Left lung (tissue), 10 donors: ENCODE measurements around the gene HOXA6. TPM values are rescaled to one million over a fixed set of nuclear protein-coding genes. Genes with fewer than 3 reads are reported as not detected.
A peak's percentile ranks its signal among the peaks of the same experiment; 100 is the strongest.

Experiments
- ATAC-seq: fragments of 200-7000 bp; cut with Tn5 transposase; one replicate; pipeline ENCODE4 v1.9.1; 2020; ENCODE audit warnings: moderate library complexity
- DNase-seq, 4 donors: peaks; one replicate each; pipeline ENCODE4 v3.0.0-alpha.2; 2013 to 2020
- H3K27ac ChIP-seq, 2 donors: fragments of 200-600 bp; sonication (generic) in 1 of 2; one replicate each; pipeline versions ENCODE4 v1.5.0 to v1.8.0; 2020 to 2021
- H3K27me3 ChIP-seq, 2 donors: fragments of 200-600 bp; sonication (generic) in 1 of 2; one replicate each; pipeline versions ENCODE4 v1.5.0 to v1.8.0; 2020 to 2021
- H3K36me3 ChIP-seq, 2 donors: fragments of 200-600 bp; sonication (generic) in 1 of 2; one replicate each; pipeline versions ENCODE4 v1.5.0 to v1.8.0; 2020 to 2021
- H3K4me1 ChIP-seq, 2 donors: fragments of 200-600 bp; one replicate each; pipeline ENCODE4 v1.8.0; 2021
- H3K4me3 ChIP-seq, 2 donors: fragments of 200-600 bp; sonication (generic) in 1 of 2; one replicate each; pipeline versions ENCODE4 v1.5.0 to v1.8.0; 2020 to 2021; ENCODE audit warnings: mild to moderate bottlenecking in 1 of 2
- H3K9me3 ChIP-seq, 2 donors: fragments of 200-600 bp; sonication (generic) in 1 of 2; one replicate each; pipeline versions ENCODE4 v1.5.0 to v1.8.0; 2020 to 2021
- CTCF ChIP-seq, 2 donors: fragments of 200-600 bp; sonication (generic) in 1 of 2; IDR thresholded peaks; one replicate each; pipeline versions ENCODE4 v1.5.0 to v1.8.0; 2021; ENCODE audit warnings: antibody characterized with exemption in 2 of 2
- intact Hi-C, 2 donors: fragments of 100-400 bp; cut with DNase I; formaldehyde crosslinking; loops; one replicate each; pipeline versions ENCODE4 v1.11.2 to v1.14.2; 2022
- polyA plus RNA-seq, 6 donors: library from polyadenylated mRNA; unstranded; fragments of 120-200 nt; gene quantifications; one replicate each; pipeline ENCODE4 v1.2.1, GENCODE V29; 2013; ENCODE audit not compliant: insufficient read length in 6 of 6
- total RNA-seq, 2 donors: library from RNA; stranded (reverse); fragmentation: NEBNext Ultra II Directional; extraction: Animal tissue kit (Norgen Biotek cat#: 25700); gene quantifications; one replicate each; pipeline ENCODE4 v1.2.1, GENCODE V29; 2021
- donor health status: DM: no; HTN: yes; CAD: no.
- donor health status: DM: no; HTN: no; CAD: no.

HOXA6 gene
- total and polyA plus RNA-seq, 8 donors = 3.5 to 16.2 (median 14.2) TPM

- peaks cover 100% of the 10 kb centered on the region in 2 donors for H3K27me3 ChIP-seq
- ATAC-seq (no peak), DNase-seq (no peak)
- no peak overlapping the region for H3K27ac ChIP-seq
- H3K9me3 ChIP-seq = no peaks in the 10 kb centered on the region
- TF ChIP-seq CTCF (IDR thresholded peaks at IDR 0.05) = no peak
- peaks cover 8 to 51% of the 10 kb centered on the region in 2 donors for H3K4me1 ChIP-seq
- intact Hi-C loops = no loop called here
- H3K36me3 ChIP-seq = no peaks in the 10 kb centered on the region
- H3K4me3 ChIP-seq = no peak overlapping the region
Measured at GRCh38 chr7:27189997-27190748, 42.6 kb upstream of the HOXA6 start.

- no peak for TF ChIP-seq CTCF (IDR thresholded peaks at IDR 0.05)
- Histone ChIP-seq H3K9me3 (no peaks in the 10 kb centered on the region), H3K4me1 (peaks cover 11 to 59% of the 10 kb centered on the region in 2 donors), H3K27ac (no peak overlapping the region), H3K27me3 (peaks cover 100% of the 10 kb centered on the region in 2 donors), H3K4me3 (no peak overlapping the region), H3K36me3 (no peaks in the 10 kb centered on the region)
- intact Hi-C loops = no loop called here
- peak in 2 of 4 donors; percentile 19 to 69 for DNase-seq
- no peak for ATAC-seq
Measured at GRCh38 chr7:27189295-27189996, 41.9 kb upstream of the HOXA6 start.

- H3K36me3 ChIP-seq = no peaks in the 10 kb centered on the region
- no peak for TF ChIP-seq CTCF (IDR thresholded peaks at IDR 0.05)
- intact Hi-C loops = no loop called here
- ATAC-seq = no peak
- peaks cover 11 to 63% of the 10 kb centered on the region in 2 donors for H3K4me1 ChIP-seq
- no peak overlapping the region for H3K27ac ChIP-seq
- peaks cover 100% of the 10 kb centered on the region in 2 donors for H3K27me3 ChIP-seq
- H3K9me3 ChIP-seq = no peaks in the 10 kb centered on the region
- H3K4me3 ChIP-seq = peak overlapping the region in 1 of 2 donors; percentile 16
- peak in 2 of 4 donors; percentile 33 to 51 for DNase-seq
Measured at GRCh38 chr7:27188386-27189294, 41.1 kb upstream of the HOXA6 start.

GRCh38 chr7:27187475-27188385, 40.2 kb upstream of the HOXA6 start:
- TF ChIP-seq CTCF (IDR thresholded peaks at IDR 0.05) = no peak
- DNase-seq (peak in 2 of 4 donors; percentile 29 to 51), ATAC-seq (no peak)
- intact Hi-C loops = no loop called here
- H3K9me3 ChIP-seq = no peaks in the 10 kb centered on the region
- H3K4me3 ChIP-seq = no peak overlapping the region
- peaks cover 100% of the 10 kb centered on the region in 2 donors for H3K27me3 ChIP-seq
- no peak overlapping the region for H3K27ac ChIP-seq
- H3K4me1 ChIP-seq = peaks cover 5 to 60% of the 10 kb centered on the region in 2 donors
- no peaks in the 10 kb centered on the region for H3K36me3 ChIP-seq
